Caki2 (cell line): Measurements from ENCODE around the gene SLC2A13. TPM values are rescaled to one million over a fixed set of nuclear protein-coding genes. Genes with fewer than 3 reads are reported as not detected.
"Not testable (repeated sequence)": the region's sequence is repeated elsewhere in the genome, so short reads cannot be mapped to it uniquely, and the experiment has no call there.

Experiments
- DNase-seq: peaks from one replicate; pipeline ENCODE4 v3.0.0-alpha.2; 2015; ENCODE audit warnings: low read depth
- in situ Hi-C: cut with HindIII; loops from 2 replicates; pipeline ENCODE4 v1.10.0; 2016; ENCODE audit warnings: low sequenced_read_pairs, low pct_unique_long_range_greater_than_20kb, mixed read lengths
- total RNA-seq: library from RNA; depleted of rRNA; stranded (reverse); fragments of >200 nt; shearing (Covaris generic); gene quantifications from 2 replicates; pipeline ENCODE4 v1.2.3, GENCODE V29; 2014; ENCODE audit warnings: low replicate concordance

Gene SLC2A13
- total RNA-seq, 1 experiment from 2014 or later, result 9.2 TPM

DNA sequence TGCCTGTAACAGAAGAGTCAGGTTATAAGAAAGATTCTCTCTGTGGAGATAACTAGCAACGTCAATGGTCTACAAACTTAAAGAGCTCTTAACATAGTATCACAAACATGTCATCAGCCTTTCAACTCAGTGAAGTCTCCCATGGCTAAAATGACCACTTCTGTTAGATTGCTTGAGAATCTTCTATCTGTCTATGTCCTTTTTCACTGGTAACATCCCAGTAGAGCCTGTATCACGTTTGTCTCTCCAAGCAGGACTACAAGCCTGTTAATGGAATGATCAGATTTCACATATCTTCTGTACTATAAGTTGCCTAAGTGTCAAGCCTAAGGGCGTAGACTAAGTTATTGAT lies 50.7 kb downstream of the SLC2A13 start:
- DNase-seq, result no peak
- in situ Hi-C loops, result no loop called here

DNA sequence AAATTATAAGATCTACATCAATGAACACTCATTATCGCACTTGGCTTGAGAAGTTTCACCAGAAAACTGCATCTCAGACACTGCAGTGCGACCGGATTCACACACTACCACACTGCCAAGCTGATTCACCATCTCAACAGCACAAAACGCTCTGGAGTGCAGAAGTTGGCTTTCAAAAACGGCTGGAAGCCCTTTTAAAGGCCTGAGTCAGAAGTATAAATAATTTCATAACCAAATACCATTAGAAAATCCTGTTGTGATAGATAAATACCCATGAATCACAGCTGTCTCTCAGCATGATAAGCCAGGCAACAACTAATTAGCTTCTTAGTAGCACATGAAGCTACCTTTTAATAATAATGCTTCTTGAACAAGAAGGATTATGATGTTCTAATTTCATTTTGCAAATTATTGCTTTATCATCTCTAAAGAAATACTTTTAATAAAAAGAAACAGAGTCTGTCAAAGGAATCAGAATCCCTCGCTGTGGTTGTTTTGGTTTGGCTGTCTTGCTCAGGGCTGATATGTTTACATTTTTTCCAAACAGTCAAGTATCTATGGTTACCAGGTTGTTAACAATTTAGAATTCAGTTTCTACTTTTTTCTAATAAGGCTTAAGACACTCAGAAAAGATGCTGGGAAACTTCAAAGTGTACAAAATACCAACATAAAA lies 51.2 kb downstream of the SLC2A13 start:
- DNase-seq, result no peak
- in situ Hi-C loops, result no loop called here

DNA sequence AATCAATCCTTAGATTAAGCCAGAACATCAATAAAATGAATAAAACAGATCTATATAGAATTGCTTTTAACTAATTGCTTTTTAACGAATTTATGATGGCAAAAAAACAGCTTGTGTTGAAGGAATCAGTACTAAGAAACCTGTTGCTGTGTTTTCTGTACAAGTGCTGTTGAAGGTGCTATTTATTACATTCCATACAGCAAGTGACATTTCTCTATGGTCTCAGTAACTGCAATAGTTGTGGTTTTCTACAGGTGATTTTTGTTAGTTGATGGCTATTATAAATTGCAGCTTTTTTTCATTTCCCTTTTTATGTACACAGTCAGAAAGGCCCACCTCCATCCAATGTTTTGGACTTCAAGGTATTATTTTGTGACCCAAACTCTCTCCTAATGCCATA lies 56.6 kb downstream of the SLC2A13 start:
- in situ Hi-C loops, result no loop called here
- DNase-seq, result no peak

DNA sequence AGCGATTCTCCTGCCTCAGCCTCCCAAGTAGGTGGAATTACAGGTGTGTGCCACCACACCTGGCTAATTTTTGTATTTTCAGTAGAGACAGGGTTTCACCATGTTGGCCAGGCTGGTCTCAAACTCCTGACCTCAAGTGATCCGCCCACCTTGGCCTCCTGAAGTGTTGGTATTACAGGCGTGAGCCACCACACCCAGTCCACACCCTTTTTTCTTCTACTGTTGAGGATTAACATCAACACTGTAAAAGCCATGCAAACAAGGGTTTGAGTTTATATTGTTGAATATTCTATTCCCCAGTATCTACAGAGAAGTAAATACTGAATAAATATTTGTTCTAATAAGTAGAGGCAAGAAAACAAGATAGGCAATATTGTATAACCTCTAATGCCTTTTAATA lies 58.9 kb downstream of the SLC2A13 start:
- DNase-seq, in situ Hi-C loops: not testable (repeated sequence)

DNA sequence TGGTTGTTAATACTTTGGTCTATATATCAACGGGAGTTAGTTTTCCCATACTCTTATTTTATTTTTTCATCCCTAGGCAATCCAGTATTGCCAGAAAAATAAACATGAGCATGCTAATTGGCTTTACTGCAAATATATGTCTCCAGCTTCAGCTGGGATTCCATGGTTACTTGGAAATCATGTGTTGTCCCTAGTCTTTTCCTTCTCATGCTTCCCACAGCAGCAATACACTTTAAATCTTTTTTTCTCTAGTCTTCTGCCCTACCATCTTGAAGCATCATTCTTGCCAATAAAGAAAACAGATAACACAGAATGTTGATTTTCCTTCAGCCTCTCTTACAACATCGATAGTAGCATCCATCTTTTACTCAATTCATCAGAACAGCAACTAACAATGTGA lies 60.2 kb downstream of the SLC2A13 start:
- no peak for DNase-seq
- in situ Hi-C loops, result no loop called here

DNA sequence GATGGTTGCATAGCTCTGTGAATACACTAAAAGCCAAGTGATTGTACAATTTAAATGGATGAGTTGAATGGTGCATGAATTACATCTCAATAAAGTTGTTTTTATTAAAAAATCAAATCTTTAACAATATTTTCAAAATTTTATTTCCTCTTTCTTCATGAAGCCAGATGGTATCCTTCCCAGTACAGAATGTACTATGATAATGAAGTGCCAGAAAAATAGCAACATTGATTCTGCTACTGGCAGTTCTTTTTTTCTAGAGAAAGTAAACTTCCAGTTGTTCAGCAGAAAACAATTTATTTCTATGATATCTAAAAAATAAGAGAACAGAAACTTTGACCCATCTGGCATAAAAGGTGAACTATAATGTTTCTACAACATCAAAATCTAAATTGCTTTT lies 61.5 kb downstream of the SLC2A13 start:
- DNase-seq, result no peak
- in situ Hi-C loops, result no loop called here

DNA sequence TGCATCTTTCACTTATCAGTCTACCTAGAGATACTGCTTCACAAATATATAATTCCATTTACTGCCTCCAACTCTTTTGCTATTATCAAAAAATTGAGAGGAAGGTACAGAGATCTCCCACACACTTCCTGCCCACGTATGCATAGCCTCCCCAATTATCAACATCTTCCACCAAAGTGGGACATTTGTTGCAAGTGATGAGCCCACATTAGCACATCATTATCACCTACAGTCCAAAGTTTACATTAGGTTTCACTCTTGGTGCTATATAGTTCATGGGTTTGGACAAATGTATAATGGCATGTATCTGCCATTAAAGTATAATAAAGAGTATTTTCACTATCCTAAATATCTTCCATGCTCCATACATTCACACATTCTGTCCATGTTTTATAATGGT lies 66.3 kb downstream of the SLC2A13 start:
- in situ Hi-C loops, result no loop called here
- no peak for DNase-seq

DNA sequence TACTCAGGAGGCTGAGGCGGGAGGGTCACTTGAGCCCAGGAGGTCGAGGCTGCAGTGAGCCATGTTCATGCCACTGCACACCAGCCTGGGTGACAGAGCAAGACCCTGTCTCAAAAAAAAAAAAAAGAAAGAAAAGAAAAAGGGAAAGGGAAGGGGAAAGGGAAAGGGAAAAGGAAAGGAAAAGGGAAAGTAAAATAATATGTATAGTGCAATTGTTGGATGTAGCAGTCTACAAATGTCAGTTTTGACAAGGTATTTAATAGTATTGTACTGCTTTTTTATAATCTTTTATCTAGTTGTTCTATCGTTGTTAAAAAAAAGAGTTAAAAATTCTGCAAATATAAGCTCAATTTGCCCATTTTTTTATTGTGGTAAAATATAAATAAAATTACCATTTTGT lies 67.3 kb downstream of the SLC2A13 start:
- no peak for DNase-seq
- in situ Hi-C loops, result no loop called here

DNA sequence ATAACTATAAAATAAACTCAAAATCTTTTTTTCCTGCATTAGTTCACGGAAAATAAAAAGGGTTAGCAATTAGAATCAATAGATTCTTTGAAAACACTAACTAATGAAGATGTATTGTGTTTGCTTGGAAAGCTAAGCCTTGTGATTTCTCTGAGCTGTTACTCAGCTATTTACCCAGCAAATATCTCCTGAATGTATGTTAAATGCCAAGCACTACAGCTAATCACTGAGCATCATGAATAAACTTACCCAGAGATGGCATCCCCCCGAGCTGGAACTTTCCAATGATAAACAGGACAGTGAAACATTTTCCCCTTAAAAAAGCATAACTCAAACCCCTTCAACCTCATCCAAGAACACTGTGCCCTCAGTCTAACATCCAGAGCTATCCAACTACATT lies 71.2 kb downstream of the SLC2A13 start:
- in situ Hi-C loops, result no loop called here

DNA sequence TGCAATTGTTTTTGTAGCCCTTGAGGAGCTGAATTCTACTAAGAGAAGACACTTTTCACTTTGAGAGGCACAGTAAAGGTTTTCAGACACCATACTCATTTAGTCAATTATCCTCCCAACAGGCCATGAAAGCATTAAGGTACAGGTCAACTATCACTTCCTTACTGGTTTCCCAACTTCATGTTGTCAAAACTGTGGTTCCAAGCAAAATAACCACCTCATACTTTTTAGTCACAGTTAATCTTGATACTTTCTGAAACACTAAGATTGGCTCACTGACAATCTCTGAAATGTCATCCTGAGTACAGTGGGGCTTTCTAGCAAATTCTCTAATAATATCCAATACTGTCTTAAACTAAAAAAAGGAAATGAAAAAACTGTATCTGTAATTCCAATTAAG lies 71.7 kb downstream of the SLC2A13 start:
- no peak for DNase-seq
- in situ Hi-C loops, result no loop called here

More for the DNA sequence above, 71.2 kb downstream of the SLC2A13 start:
- no peak for DNase-seq

DNA sequence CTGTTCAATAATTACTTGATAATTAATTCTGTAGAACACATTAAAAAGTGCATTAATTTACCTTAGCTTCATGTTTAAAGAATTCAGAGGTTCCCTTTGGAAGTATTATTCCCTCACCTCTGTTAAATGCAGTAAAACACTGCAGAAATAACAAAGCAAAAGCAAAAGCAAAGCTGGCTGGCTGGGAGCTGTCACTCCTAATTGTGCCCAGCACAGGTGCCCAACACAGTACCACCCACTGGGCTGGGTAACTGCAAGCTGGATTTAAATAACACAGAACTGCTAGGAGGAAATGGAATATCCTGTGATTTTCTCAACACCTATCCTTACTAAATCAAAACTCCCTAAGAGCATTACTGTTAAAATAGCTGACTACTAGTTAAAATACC lies 72.6 kb downstream of the SLC2A13 start:
- DNase-seq, result no peak
- in situ Hi-C loops, result no loop called here

DNA sequence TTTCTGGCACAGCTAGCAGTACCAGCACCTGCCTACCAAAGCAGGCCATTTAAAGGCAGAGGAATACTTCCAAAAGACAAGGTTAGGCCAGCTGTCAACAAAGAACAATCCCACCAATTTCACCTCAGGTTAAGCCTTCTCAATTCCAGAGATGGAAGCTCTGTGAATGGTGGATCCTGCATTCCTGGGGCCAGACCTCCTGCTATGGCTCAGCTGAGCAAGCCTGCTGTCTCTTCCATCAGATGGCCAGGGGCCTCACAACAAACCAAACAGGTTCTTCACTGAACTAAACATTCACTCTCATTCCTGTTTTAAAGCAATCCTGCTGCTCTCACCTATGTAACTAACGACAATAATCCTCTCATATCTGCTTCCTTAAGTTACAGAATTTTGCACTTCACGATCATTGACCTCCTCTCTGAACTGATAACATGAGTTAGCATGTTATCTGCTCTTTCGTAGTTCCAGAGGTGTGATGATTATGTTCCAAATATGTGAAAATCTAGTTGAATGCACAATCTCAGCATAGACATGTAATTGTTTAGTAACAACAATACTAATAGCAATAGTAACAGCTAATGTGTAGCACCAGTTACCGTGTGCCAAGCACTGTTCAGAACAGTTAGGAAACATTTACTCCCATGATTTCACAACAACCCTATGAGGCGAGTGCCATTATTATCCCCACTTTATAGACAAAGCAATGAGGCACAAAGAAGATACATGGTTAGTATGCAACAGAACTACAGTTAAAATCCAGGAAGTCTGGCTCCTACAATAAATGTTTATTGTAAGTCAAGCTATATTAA lies 73.2 kb downstream of the SLC2A13 start:
- in situ Hi-C loops, result no loop called here
- DNase-seq, result no peak

DNA sequence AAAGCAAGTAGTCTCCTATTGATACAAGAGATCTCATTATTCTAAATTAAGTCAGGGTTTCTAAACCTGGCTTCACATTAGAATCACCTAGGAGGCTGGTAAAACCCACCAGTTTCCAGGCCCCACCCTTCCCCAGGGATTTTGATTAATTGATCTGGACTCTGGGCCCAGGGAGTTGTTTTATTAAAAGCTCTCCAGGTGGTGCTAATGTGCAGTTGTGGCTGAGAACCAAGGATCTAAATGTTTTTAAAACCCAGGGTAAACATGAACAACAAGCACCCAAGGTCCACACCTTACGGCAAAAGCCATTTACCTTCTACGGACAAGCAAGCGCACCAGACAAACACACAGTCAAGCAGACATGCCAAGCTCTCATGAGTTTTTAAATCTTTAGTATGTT lies 73.9 kb downstream of the SLC2A13 start:
- in situ Hi-C loops, result no loop called here
- DNase-seq, result no peak

DNA sequence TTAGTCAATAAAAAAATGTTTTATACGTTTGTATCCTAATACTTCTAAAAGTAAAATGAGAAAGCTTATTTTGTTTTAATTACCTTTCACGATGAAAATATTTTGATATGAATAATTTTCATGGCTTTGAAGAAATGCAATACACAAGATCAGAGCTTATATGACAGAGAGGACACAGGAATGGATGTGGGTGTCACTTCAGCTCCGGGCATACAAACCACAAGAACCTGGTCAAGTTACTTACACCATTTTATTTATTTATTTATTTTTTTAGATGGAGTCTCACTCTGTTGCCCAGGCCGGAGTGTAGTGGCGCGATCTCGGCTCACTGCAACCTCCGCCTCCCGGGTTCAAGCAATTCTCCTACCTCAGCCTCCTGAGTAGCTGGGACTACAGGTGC lies 74.9 kb downstream of the SLC2A13 start:
- in situ Hi-C loops, DNase-seq: not testable (repeated sequence)

DNA sequence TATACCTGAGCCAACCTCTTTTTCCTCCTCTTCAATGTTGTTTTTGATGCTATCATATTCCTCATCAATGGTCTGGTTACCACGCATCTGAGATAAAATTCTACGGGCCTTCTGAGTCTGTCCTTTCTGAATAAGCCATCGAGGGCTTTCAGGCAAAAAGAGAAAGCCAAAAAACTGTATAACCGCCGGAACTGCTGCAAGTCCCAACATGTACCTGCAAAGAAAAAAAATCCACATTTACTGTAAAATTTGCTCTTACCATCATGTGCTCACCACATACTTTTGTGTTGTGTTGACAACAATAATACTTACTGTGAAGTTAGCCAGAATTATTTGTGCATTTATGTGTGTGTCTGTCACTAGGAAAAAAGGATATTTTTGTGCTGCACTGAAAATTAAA lies 77.6 kb downstream of the SLC2A13 start:
- in situ Hi-C loops, result no loop called here
- no peak for DNase-seq

DNA sequence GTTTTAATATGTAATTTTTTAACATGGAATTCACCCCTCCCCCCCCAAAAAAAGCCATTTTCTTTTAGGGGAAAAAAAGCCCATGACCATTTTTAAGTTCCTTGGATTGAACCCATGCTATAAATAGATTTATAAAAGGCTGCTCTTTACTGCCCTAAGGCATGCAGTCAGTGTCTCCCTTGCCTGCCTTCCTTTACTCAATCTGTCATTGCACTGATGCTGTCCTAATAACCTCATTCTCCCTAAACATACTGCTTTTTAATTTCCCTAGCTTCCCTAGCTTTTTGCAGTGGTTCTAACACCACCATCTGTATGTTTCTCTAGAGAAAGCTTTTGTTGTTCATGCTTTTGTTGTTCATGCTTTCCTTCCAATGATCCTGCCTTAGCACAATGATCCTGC lies 83.0 kb downstream of the SLC2A13 start:
- no peak for DNase-seq
- in situ Hi-C loops, result no loop called here

DNA sequence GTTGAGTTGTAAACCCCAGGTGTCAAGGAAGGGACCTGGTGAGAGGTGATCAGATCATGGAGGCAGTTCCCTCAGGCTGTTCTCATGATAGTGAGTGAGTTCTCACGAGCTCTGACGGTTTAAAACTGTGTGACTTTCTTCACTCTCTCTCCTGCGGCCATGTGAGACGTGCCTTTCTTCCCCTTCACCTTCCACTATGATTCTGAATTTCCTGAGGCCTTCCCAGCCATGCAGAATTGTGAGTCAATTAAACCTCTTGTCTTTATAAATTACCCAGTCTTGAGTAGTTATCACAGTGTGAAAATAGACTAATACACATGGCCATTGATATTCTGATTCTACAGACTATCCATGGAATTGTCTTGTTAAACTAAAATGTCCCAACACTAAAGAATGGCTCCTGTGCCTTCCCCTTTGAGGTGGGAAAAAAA lies 85.6 kb downstream of the SLC2A13 start:
- in situ Hi-C loops, result no loop called here
- no peak for DNase-seq

DNA sequence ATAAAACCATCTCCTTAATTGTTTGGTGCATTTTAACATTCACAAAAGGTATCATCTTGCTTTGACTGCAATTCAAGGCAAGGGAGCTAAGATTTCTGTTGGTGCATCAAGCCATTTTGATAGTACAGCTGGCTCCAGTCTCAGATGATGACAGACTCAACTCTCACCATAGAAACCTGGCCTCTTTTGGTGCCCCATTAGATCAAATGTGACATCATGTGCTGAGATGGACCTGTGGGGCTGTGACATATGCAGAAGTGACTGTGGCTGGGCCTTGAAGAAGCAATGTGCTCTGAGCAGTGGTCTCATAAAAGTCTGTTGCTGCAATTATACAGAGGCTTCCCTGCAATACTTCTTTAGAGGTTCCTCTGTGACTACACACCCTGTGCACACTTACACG lies 88.4 kb downstream of the SLC2A13 start:
- in situ Hi-C loops, result no loop called here
- no peak for DNase-seq

DNA sequence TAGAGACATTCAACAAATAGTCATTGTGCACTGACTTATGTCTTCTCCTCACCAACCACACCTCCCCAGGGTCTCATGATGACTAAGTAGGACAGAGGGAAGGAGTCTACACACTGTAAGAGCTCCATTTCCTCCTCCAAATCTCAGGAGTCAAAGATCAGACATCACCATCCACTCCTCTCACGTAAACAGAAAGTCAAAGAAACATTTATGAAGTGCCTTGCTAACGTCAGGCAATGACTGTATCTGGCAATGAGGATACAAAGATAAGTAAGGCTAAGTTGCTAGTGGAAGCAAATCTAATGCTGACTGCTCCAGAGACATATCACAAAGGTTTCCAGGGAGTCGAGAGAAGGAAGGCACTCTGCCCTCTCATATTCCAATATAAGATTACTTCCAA lies 88.9 kb downstream of the SLC2A13 start:
- in situ Hi-C loops, result no loop called here
- peak; percentile 17 for DNase-seq

DNA sequence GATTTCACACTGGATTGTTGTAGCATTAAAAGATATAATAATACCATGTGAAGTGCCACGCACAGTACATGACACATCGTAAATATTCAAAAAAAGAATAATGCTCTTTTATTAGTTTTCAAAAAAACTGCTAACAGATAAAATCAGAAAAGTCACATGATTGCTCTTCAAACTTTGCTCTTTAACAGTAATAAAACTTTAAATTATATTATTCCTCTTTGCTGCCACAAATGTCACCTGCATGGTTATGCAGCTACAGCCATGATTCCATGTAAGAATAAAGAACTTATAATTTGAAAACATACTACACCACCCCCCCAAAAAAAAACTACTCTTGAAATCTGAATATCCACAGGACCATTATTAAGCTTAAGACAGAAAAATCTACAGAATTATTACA lies 90.0 kb downstream of the SLC2A13 start:
- no peak for DNase-seq
- in situ Hi-C loops, result no loop called here
